ENCODE data around the gene LUM. TPM values are rescaled to one million over a fixed set of nuclear protein-coding genes. Genes with fewer than 3 reads are reported as not detected.
"Not testable (repeated sequence)": the region's sequence is repeated elsewhere in the genome, so short reads cannot be mapped to it uniquely, and the experiment has no call there.

Gene LUM
- polyA plus RNA-seq, 1 experiment, result 307 TPM

GRCh38 chr12:91098461-91098860, 12.8 kb downstream of the LUM start:
- DNase-seq (ENCODE audit: low read depth, low spot score), result no peak
- Histone ChIP-seq H3K4me3 (ENCODE audit: low read depth, low read length) (no peak overlapping the region), H3K27ac (ENCODE audit: low read depth, low read length) (no peak overlapping the region), H3K9me3 (ENCODE audit: control insufficient read depth, insufficient read depth, low read length) (no peaks in the 10 kb centered on the region), H3K27me3 (ENCODE audit: control insufficient read depth, insufficient read depth, low read length) (no peaks in the 10 kb centered on the region)
- no peak for TF ChIP-seq CTCF (IDR thresholded peaks at IDR 0.05; ENCODE audit: low read depth, low read length)
- POLR2A ChIA-PET, result interaction anchor here (0.6 to 1.3 kb wide), 3 partner anchors 9 to 257 kb away, joined by 3 to 4 read pairs (median 3); no protein-coding TSS in a partner anchor
- CTCF ChIA-PET, result interaction anchor here (2.4 kb wide), 1 partner anchor 11 kb away, joined by 21 read pairs; no protein-coding TSS in a partner anchor

- Histone ChIP-seq H3K27me3 (ENCODE audit: control insufficient read depth, insufficient read depth, low read length) (no peaks in the 10 kb centered on the region), H3K9me3 (ENCODE audit: control insufficient read depth, insufficient read depth, low read length) (no peaks in the 10 kb centered on the region; the same call in 1 of the 2 replicates), H3K4me3 (ENCODE audit: low read depth, low read length) (no peak overlapping the region), H3K27ac (ENCODE audit: low read depth, low read length) (no peak overlapping the region)
- POLR2A ChIA-PET, result no interaction called here
- CTCF ChIA-PET, result interaction anchor here (1.5 kb wide), 1 partner anchor 116 kb away, joined by 6 read pairs; no protein-coding TSS in a partner anchor
- TF ChIP-seq CTCF (IDR thresholded peaks at IDR 0.05; ENCODE audit: low read depth, low read length), result no peak
- DNase-seq (ENCODE audit: low read depth, low spot score), result no peak
These were observed 16.3 kb downstream of the LUM start for GRCh38 chr12:91094957-91095356.

- ChIA-PET CTCF (no interaction called here), POLR2A (no interaction called here)
- TF ChIP-seq CTCF (IDR thresholded peaks at IDR 0.05; ENCODE audit: low read depth, low read length), result no peak
- DNase-seq (ENCODE audit: low read depth, low spot score), result no peak
- no peaks in the 10 kb centered on the region; the same call in 1 of the 2 replicates for H3K9me3 ChIP-seq (ENCODE audit: control insufficient read depth, insufficient read depth, low read length)
- no peaks in the 10 kb centered on the region for H3K27me3 ChIP-seq (ENCODE audit: control insufficient read depth, insufficient read depth, low read length)
- H3K4me3 ChIP-seq (ENCODE audit: low read depth, low read length), result no peak overlapping the region
- no peak overlapping the region for H3K27ac ChIP-seq (ENCODE audit: low read depth, low read length)
These were observed 17.1 kb downstream of the LUM start for GRCh38 chr12:91094032-91094662.

- Histone ChIP-seq H3K27me3 (ENCODE audit: control insufficient read depth, insufficient read depth, low read length) (no peaks in the 10 kb centered on the region), H3K4me3 (ENCODE audit: low read depth, low read length) (no peak overlapping the region), H3K9me3 (ENCODE audit: control insufficient read depth, insufficient read depth, low read length) (no peaks in the 10 kb centered on the region; the same call in 1 of the 2 replicates), H3K27ac (ENCODE audit: low read depth, low read length) (no peak overlapping the region)
- ChIA-PET POLR2A (no interaction called here), CTCF (no interaction called here)
- no peak for DNase-seq (ENCODE audit: low read depth, low spot score)
- TF ChIP-seq CTCF (IDR thresholded peaks at IDR 0.05; ENCODE audit: low read depth, low read length), result no peak
These were observed 18.0 kb downstream of the LUM start for GRCh38 chr12:91093341-91093740.

GRCh38 chr12:91091916-91092715, 19.2 kb downstream of the LUM start:
- Histone ChIP-seq H3K27me3 (ENCODE audit: control insufficient read depth, insufficient read depth, low read length) (no peaks in the 10 kb centered on the region), H3K27ac (ENCODE audit: low read depth, low read length) (no peak overlapping the region), H3K9me3 (ENCODE audit: control insufficient read depth, insufficient read depth, low read length) (no peaks in the 10 kb centered on the region; the same call in 1 of the 2 replicates), H3K4me3 (ENCODE audit: low read depth, low read length) (no peak overlapping the region)
- no peak for TF ChIP-seq CTCF (IDR thresholded peaks at IDR 0.05; ENCODE audit: low read depth, low read length)
- DNase-seq (ENCODE audit: low read depth, low spot score), result no peak
- ChIA-PET POLR2A (no interaction called here), CTCF (no interaction called here)

- DNase-seq (ENCODE audit: low read depth, low spot score); POLR2A ChIA-PET; CTCF ChIA-PET; H3K27me3 ChIP-seq (ENCODE audit: control insufficient read depth, insufficient read depth, low read length); H3K9me3 ChIP-seq (ENCODE audit: control insufficient read depth, insufficient read depth, low read length); H3K4me3 ChIP-seq (ENCODE audit: low read depth, low read length); H3K27ac ChIP-seq (ENCODE audit: low read depth, low read length): not testable (repeated sequence)
These were observed 21.3 kb downstream of the LUM start for GRCh38 chr12:91089953-91090352.
